GM21723 (cell line): ENCODE results near the gene PLEKHA7.
A peak's percentile ranks its signal among the peaks of the same experiment; 100 is the strongest.

Experiments used
- ATAC-seq: cut with Tn5 transposase; IDR thresholded peaks from one replicate; pipeline ENCODE4 v1.9.1; 2021; ENCODE audit warnings: mild to moderate bottlenecking, moderate library complexity; ENCODE audit not compliant: unreplicated experiment

PLEKHA7 gene

GRCh38 chr11:16854979-16855378, 159.2 kb downstream of the PLEKHA7 start:
- ATAC-seq: no peak

- ATAC-seq: no peak
Measured at GRCh38 chr11:16853859-16854258, 160.4 kb downstream of the PLEKHA7 start.

- ATAC-seq: no peak
Measured at GRCh38 chr11:16853266-16853665, 160.9 kb downstream of the PLEKHA7 start.

GRCh38 chr11:16846305-16846704, 167.9 kb downstream of the PLEKHA7 start:
- no peak for ATAC-seq

- ATAC-seq: no peak
Measured at GRCh38 chr11:16844268-16844771, 169.9 kb downstream of the PLEKHA7 start.

GRCh38 chr11:16843294-16843693, 170.9 kb downstream of the PLEKHA7 start:
- no peak for ATAC-seq

GRCh38 chr11:16841984-16842383, 172.2 kb downstream of the PLEKHA7 start:
- ATAC-seq: peak; percentile 68

GRCh38 chr11:16841481-16841880, 172.7 kb downstream of the PLEKHA7 start:
- ATAC-seq: peak; percentile 19

- ATAC-seq: no peak
Measured at GRCh38 chr11:16840951-16841350, 173.3 kb downstream of the PLEKHA7 start.

- no peak for ATAC-seq
Measured at GRCh38 chr11:16839821-16840220, 174.4 kb downstream of the PLEKHA7 start.

- ATAC-seq: no peak
Measured at GRCh38 chr11:16834384-16834783, 179.8 kb downstream of the PLEKHA7 start.

- no peak for ATAC-seq
Measured at GRCh38 chr11:16833026-16833425, 181.2 kb downstream of the PLEKHA7 start.

GRCh38 chr11:16832193-16832539, 182.0 kb downstream of the PLEKHA7 start:
- ATAC-seq: no peak

GRCh38 chr11:16831316-16832192, 182.7 kb downstream of the PLEKHA7 start:
- no peak for ATAC-seq

GRCh38 chr11:16827139-16827538, 187.1 kb downstream of the PLEKHA7 start:
- ATAC-seq: no peak

GRCh38 chr11:16825968-16826367, 188.2 kb downstream of the PLEKHA7 start:
- ATAC-seq: no peak

GRCh38 chr11:16825101-16825500, 189.1 kb downstream of the PLEKHA7 start:
- no peak for ATAC-seq

GRCh38 chr11:16820324-16821092, 193.7 kb downstream of the PLEKHA7 start:
- peak; percentile 81 for ATAC-seq

GRCh38 chr11:16818284-16818683, 195.9 kb downstream of the PLEKHA7 start:
- ATAC-seq: no peak

GRCh38 chr11:16817351-16817750, 196.9 kb downstream of the PLEKHA7 start:
- ATAC-seq: no peak

- ATAC-seq: no peak
Measured at GRCh38 chr11:16816358-16817270, 197.6 kb downstream of the PLEKHA7 start.
